Mucosa of descending colon (tissue), 3 donors: ENCODE data around the gene SMARCA4. TPM values are rescaled to one million over a fixed set of nuclear protein-coding genes. Genes with fewer than 3 reads are reported as not detected.

ENCODE experiments used
- ATAC-seq: fragments of 200-7000 bp; cut with Tn5 transposase; one replicate; pipeline ENCODE4 v1.9.1; 2020; ENCODE audit warnings: mild to moderate bottlenecking, moderate library complexity
- DNase-seq, 3 donors: peaks; one replicate each; pipeline ENCODE4 v3.0.0-alpha.2; 2020
- H3K36me3 ChIP-seq: fragments of 200-600 bp; one replicate; pipeline ENCODE4 v1.8.0; 2021; ENCODE audit warnings: low read depth, mild to moderate bottlenecking
- H3K4me1 ChIP-seq: fragments of 200-600 bp; one replicate; pipeline ENCODE4 v1.8.0; 2021; ENCODE audit warnings: low read depth, mild to moderate bottlenecking
- H3K4me3 ChIP-seq: fragments of 200-600 bp; one replicate; pipeline ENCODE4 v1.8.0; 2021; ENCODE audit warnings: mild to moderate bottlenecking
- H3K9me3 ChIP-seq: fragments of 200-600 bp; one replicate; pipeline ENCODE4 v1.8.0; 2021; ENCODE audit warnings: mild to moderate bottlenecking
- intact Hi-C, 2 donors: fragments of 100-400 bp; cut with DNase I in 1 of 2; cut with micrococcal nuclease in 1 of 2; formaldehyde crosslinking; loops; one replicate each; pipeline versions ENCODE4 v1.11.0 to v1.11.1; 2022; cut with DNase I, micrococcal nuclease
- total RNA-seq, 3 donors: library from RNA; stranded (reverse); fragmentation: NEBNext Ultra II Directional in 2 of 3; extraction: Animal tissue kit (Norgen Biotek cat#: 25700) in 2 of 3; gene quantifications; one replicate each; pipeline versions ENCODE4 v1.2.1 to v1.2.4, GENCODE V29; 2021 to 2023
- TF ChIP-seq, protein P1 (sequence below): fragments of 200-600 bp; IDR thresholded peaks from one replicate; pipeline ENCODE4 v1.8.0; 2022; ENCODE audit warnings: antibody characterized with exemption, mild to moderate bottlenecking
- donor health status: DM: no; HTN: no; CAD: no; lungs with moderate emphysema.
- donor health status: DM: no; HTN: no; CAD: no.
- donor health status: DM: no; HTN: yes; CAD: no.

The SMARCA4 gene
- total RNA-seq, 3 donors from 2014 or later = 81.5 to 86.5 (median 86.3) TPM

DNA sequence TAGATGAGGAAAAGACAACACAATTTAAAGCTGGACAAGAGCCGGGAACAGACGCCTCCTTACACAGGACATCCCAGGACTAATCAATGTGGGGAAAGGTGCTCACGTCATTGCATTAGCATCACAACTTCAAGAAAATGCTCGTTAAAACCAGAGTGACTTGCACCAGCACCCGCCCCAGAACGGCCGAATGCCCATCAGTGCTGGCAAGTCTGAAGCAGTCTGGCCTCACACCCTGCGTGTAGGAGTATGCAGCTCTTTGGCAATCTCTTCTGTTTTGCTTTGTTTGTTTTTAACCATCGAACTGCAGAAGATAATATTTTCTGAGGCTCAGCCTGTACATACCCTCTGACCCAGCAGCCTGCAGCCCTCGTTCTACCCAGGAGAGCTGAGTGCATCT is 83.6 kb downstream of the SMARCA4 start:
- Histone ChIP-seq H3K4me1 (no peaks in the 10 kb centered on the region), H3K9me3 (no peaks in the 10 kb centered on the region), H3K36me3 (no peaks in the 10 kb centered on the region), H3K4me3 (no peak overlapping the region)
- intact Hi-C loops = no loop called here
- ATAC-seq = no peak
- TF ChIP-seq, protein P1, sequence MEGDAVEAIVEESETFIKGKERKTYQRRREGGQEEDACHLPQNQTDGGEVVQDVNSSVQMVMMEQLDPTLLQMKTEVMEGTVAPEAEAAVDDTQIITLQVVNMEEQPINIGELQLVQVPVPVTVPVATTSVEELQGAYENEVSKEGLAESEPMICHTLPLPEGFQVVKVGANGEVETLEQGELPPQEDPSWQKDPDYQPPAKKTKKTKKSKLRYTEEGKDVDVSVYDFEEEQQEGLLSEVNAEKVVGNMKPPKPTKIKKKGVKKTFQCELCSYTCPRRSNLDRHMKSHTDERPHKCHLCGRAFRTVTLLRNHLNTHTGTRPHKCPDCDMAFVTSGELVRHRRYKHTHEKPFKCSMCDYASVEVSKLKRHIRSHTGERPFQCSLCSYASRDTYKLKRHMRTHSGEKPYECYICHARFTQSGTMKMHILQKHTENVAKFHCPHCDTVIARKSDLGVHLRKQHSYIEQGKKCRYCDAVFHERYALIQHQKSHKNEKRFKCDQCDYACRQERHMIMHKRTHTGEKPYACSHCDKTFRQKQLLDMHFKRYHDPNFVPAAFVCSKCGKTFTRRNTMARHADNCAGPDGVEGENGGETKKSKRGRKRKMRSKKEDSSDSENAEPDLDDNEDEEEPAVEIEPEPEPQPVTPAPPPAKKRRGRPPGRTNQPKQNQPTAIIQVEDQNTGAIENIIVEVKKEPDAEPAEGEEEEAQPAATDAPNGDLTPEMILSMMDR = no peak
- no peak for DNase-seq

DNA sequence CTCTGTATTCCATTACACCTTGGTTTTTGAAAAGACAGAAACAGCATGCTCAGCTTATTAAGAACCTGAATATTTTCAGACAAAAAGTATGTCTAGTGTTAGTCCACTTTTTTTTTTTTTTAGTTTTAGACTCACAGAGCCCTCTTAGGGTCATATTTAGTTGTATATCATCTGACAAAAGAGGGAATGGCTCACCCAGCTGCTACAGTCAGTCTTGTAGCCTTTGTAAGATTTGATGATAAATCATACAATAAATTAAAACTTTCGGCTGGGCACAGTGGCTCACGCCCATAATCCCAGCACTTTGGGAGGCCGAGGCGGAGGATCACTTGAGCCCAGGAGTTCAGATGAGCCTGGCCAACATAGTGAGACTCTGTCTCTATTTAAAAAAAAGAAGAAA is 84.7 kb downstream of the SMARCA4 start:
- ATAC-seq (no peak), DNase-seq (no peak)
- Histone ChIP-seq H3K36me3 (no peaks in the 10 kb centered on the region), H3K4me3 (no peak overlapping the region), H3K4me1 (no peaks in the 10 kb centered on the region), H3K9me3 (no peaks in the 10 kb centered on the region)
- intact Hi-C loops = no loop called here
- TF ChIP-seq, protein P1 = no peak

DNA sequence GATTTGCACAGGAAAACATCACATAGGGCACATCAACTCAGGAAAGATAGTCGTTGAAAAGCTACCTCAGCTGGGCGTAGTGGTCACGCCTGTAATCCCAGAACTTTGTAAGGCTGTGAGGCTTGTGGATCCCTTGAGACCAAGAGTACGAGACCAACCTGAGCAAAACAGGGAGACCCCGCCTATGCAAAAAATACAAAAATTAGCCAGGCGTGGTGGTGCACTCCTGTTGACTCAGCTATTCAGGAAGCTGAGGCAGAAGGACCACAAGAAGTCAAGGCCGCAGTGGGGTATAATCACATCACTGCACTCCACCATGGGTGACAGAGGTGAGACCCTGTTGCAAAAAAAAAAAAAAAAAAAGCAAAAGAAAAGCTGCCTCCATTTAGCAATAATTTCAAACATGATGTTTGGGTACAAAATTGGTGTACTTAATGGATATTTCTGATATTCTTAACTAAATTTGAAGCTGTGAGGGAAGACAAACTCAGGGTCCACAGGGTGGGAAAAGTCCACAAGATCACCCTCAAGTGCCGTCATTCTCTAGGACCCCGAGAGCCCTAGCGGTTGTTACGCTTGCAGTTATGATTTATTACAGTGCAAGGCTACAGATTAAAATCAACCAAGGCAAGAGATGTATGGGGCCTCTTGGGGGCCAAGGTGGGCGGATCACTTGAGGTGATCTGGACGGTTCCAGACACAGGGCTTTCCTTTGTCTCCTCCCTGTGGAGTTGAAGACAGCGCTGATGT is 86.0 kb downstream of the SMARCA4 start:
- intact Hi-C loops = no loop called here
- H3K4me1 ChIP-seq = no peaks in the 10 kb centered on the region
- no peaks in the 10 kb centered on the region for H3K9me3 ChIP-seq
- no peak for DNase-seq
- no peak overlapping the region for H3K4me3 ChIP-seq
- no peaks in the 10 kb centered on the region for H3K36me3 ChIP-seq
- no peak for ATAC-seq
- TF ChIP-seq, protein P1 = no peak

DNA sequence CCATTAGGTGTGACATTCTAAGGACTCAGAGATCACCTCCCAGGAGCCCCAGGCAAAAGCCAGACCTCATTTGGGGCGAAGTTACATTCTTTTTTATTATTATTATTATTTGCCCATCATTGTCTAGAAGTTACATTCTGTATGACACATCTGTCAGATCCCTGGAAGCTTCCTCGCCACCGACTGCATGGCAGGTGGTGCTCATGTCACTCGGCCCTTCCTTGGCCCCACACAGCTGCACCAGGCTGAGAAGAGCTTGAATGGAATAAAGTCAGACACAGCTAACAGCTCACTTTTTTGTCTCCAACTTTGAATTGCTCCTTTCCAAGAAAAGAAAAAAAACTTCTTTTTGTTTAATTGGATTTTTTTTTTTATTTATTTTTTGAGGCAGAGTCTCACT is 87.0 kb downstream of the SMARCA4 start:
- Histone ChIP-seq H3K9me3 (no peaks in the 10 kb centered on the region), H3K36me3 (no peaks in the 10 kb centered on the region), H3K4me1 (no peaks in the 10 kb centered on the region), H3K4me3 (no peak overlapping the region)
- TF ChIP-seq, protein P1 = no peak
- intact Hi-C loops = no loop called here
- DNase-seq (no peak), ATAC-seq (no peak)

DNA sequence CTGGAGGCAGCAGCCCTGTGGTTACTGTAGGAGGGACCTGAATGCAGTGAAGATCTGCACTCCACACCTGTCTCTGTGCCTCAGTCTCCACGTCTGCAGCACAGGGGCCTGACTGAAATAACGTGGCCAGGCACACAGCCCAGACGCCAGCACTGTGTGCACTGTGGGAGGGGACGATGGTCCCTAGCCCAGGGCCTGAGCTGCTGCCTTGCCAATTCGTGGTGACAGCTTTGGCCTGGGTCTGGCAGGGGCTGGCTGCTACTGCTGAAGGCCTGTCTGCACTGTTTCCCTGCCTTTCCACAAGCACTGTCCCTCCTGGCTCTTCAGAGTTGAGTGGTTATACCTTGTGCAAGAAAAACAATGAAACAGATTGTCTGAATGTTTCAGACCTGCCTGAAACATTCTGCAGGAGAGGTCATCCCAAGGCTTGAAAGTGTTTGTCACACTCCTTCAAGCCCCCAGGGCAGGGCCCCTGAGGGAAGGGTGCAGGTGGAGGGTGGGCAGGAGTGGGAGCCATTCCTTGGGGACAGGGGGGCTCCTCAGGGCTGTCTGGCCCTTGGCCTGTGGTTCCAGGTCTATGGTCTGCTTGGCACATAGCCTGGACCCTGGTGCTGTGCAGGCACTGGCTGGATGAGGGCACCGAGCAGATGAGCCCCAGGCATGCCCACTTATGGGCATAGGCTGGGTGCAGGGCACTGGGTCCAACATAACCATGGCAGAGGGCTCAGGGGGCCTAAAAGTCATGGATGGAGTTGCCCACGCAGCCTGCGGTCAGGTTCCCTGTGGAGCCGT is 89.7 kb downstream of the SMARCA4 start:
- intact Hi-C loops = no loop called here
- ATAC-seq (no peak), DNase-seq (no peak)
- H3K4me1 ChIP-seq = no peaks in the 10 kb centered on the region
- H3K9me3 ChIP-seq = no peaks in the 10 kb centered on the region
- TF ChIP-seq, protein P1 = no peak
- H3K4me3 ChIP-seq = no peak overlapping the region
- no peaks in the 10 kb centered on the region for H3K36me3 ChIP-seq
